Measurements from ENCODE around the gene GALNT9. TPM values are rescaled to one million over a fixed set of nuclear protein-coding genes. Genes with fewer than 3 reads are reported as not detected.

GALNT9 gene
- total and polyA plus RNA-seq, 2 experiments from 2014 or later, result 3.9 to 4.7 TPM

- H3K4me1 ChIP-seq (ENCODE audit: insufficient read depth), result no peaks in the 10 kb centered on the region
- 87% methylated on average over 14 of the region's 14 CpGs for WGBS (ENCODE audit: low lambda C conversion rate, missing lambda C conversion rate)
Measured at GRCh38 chr12:132209619-132210222, 119.7 kb downstream of the GALNT9 start.

GRCh38 chr12:132208153-132208823 lies 121.1 kb downstream of the GALNT9 start:
- no peak overlapping the region for H3K4me2 ChIP-seq
- TF ChIP-seq EZH2phosphoT487 (IDR thresholded peaks at IDR 0.05; ENCODE audit: low read depth, severe bottlenecking, unreplicated experiment) (no peak), CTCF (IDR thresholded peaks at IDR 0.05; ENCODE audit: poor library complexity) (no peak), EZH2 (IDR thresholded peaks at IDR 0.05; ENCODE audit: borderline replicate concordance) (no peak)
- whole genome bisulfite sequencing (ENCODE audit: low lambda C conversion rate, missing lambda C conversion rate), result 86% methylated on average over 15 of the region's 15 CpGs
- no peaks in the 10 kb centered on the region for H3K36me3 ChIP-seq (replicated peaks; ENCODE audit: insufficient read depth, low read depth)
- no peaks in the 10 kb centered on the region for H3K9me2 ChIP-seq (replicated peaks; ENCODE audit: insufficient read depth)
- H3K27me3 ChIP-seq, result peaks cover 9% of the 10 kb centered on the region
- H4K20me1 ChIP-seq (ENCODE audit: insufficient read depth, poor library complexity, severe bottlenecking), result no peaks in the 10 kb centered on the region
- H3K4me1 ChIP-seq (ENCODE audit: insufficient read depth), result no peaks in the 10 kb centered on the region
- no peak overlapping the region for H3K4me3 ChIP-seq
- no peak overlapping the region for H3K27ac ChIP-seq
- H3K9me3 ChIP-seq (ENCODE audit: low read depth), result no peaks in the 10 kb centered on the region
- DNase-seq (ENCODE audit: low spot score), result no peak
- no peak overlapping the region for H2AFZ ChIP-seq
- H3K79me2 ChIP-seq, result no peaks in the 10 kb centered on the region

More at GRCh38 chr12:132209619-132210222, 119.7 kb downstream of the GALNT9 start:
- Histone ChIP-seq H3K4me2 (no peak overlapping the region), H3K36me3 (replicated peaks; ENCODE audit: insufficient read depth, low read depth) (no peaks in the 10 kb centered on the region), H3K79me2 (no peaks in the 10 kb centered on the region), H2AFZ (no peak overlapping the region), H4K20me1 (ENCODE audit: insufficient read depth, poor library complexity, severe bottlenecking) (no peaks in the 10 kb centered on the region), H3K4me3 (no peak overlapping the region), H3K27ac (no peak overlapping the region), H3K9me2 (replicated peaks; ENCODE audit: insufficient read depth) (no peaks in the 10 kb centered on the region), H3K9me3 (ENCODE audit: low read depth) (no peaks in the 10 kb centered on the region), H3K27me3 (peaks cover 8% of the 10 kb centered on the region)
- DNase-seq (ENCODE audit: low spot score), result no peak
- TF ChIP-seq EZH2phosphoT487 (IDR thresholded peaks at IDR 0.05; ENCODE audit: low read depth, severe bottlenecking, unreplicated experiment) (no peak), CTCF (IDR thresholded peaks at IDR 0.05; ENCODE audit: poor library complexity) (no peak), EZH2 (IDR thresholded peaks at IDR 0.05; ENCODE audit: borderline replicate concordance) (no peak)

DNA sequence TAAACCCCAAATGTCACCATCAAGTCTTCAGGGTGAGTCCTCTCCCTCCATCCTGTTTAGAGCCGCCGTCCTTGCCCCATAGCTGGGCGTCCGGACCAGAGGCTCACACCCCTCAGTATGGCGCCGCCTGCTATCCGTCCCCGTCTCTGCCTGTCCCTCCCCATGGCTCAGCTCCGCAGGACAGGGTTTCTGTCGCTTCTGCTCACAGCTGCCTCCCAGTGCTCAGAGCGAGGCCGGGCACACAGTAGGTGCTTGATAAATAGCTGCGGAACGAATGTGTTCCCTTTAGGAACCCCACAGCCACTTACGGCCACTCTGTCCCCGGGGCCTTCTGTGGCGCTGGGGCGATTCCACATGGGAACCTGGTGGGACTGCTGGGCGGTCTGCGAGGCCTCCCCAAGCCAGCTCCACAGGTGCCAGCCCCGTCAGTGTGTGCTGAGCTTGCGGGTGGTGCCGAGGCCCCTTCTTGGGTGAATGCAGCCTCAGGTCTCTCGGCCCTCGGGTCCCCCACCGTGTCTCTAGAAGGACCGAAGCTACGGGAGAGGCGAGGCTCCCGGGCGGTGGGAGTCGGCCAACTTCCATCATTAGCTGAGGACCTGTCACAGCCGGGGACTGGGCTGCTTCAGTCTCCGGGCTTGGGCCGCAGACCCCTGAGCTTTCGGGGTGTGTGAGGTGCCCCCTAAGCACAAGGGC lies 122.2 kb downstream of the GALNT9 start:
- no peaks in the 10 kb centered on the region for H3K4me1 ChIP-seq (ENCODE audit: insufficient read depth)
- no peaks in the 10 kb centered on the region for H3K79me2 ChIP-seq
- 89% methylated on average over 33 of the region's 36 CpGs for WGBS (ENCODE audit: low lambda C conversion rate, missing lambda C conversion rate)

More for the DNA sequence above, 122.2 kb downstream of the GALNT9 start:
- Histone ChIP-seq H4K20me1 (ENCODE audit: insufficient read depth, poor library complexity, severe bottlenecking) (no peaks in the 10 kb centered on the region), H3K9me3 (ENCODE audit: low read depth) (no peaks in the 10 kb centered on the region), H3K4me3 (no peak overlapping the region), H3K27me3 (peaks cover 9% of the 10 kb centered on the region), H3K4me2 (no peak overlapping the region), H3K9me2 (replicated peaks; ENCODE audit: insufficient read depth) (no peaks in the 10 kb centered on the region), H3K36me3 (replicated peaks; ENCODE audit: insufficient read depth, low read depth) (no peaks in the 10 kb centered on the region), H2AFZ (no peak overlapping the region), H3K27ac (no peak overlapping the region)
- DNase-seq (ENCODE audit: low spot score), result no peak
- TF ChIP-seq CTCF (IDR thresholded peaks at IDR 0.05; ENCODE audit: poor library complexity), result no peak
- no peak for TF ChIP-seq EZH2 (IDR thresholded peaks at IDR 0.05; ENCODE audit: borderline replicate concordance)
- no peak for TF ChIP-seq EZH2phosphoT487 (IDR thresholded peaks at IDR 0.05; ENCODE audit: low read depth, severe bottlenecking, unreplicated experiment)

Measured in hepatocyte (in vitro differentiated cells).